Measurements from ENCODE around the gene TNS3. TPM values are rescaled to one million over a fixed set of nuclear protein-coding genes. Genes with fewer than 3 reads are reported as not detected.

TNS3 gene
- total and polyA plus RNA-seq, 7 donors, result 17.4 to 43.8 (median 28.8) TPM

DNA sequence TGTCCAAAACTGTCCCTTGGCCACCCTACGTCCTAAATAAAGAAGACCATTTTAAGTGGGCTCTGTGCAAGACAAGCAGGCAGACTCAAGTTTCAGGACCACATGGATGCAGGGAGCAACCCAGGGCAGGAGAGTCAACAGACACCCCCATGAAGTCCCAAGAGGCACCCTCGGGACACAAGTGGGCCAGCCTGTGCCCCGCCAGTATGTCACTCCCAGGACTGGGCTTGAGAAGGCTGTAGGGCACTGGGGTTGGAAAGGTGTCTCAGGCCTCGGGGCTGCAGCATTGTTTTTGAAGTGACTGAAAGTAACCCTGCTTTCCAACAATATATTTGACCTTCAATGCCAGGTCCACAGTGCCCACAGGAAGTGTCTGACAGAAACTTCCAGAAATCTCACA lies 157.4 kb downstream of the TNS3 start:
- TF ChIP-seq POLR2AphosphoS5 (IDR thresholded peaks at IDR 0.05) (no peak), POLR2A (IDR thresholded peaks at IDR 0.05) (no peak), EP300 (IDR thresholded peaks at IDR 0.05) (no peak)
- TF ChIP-seq, protein P1, sequence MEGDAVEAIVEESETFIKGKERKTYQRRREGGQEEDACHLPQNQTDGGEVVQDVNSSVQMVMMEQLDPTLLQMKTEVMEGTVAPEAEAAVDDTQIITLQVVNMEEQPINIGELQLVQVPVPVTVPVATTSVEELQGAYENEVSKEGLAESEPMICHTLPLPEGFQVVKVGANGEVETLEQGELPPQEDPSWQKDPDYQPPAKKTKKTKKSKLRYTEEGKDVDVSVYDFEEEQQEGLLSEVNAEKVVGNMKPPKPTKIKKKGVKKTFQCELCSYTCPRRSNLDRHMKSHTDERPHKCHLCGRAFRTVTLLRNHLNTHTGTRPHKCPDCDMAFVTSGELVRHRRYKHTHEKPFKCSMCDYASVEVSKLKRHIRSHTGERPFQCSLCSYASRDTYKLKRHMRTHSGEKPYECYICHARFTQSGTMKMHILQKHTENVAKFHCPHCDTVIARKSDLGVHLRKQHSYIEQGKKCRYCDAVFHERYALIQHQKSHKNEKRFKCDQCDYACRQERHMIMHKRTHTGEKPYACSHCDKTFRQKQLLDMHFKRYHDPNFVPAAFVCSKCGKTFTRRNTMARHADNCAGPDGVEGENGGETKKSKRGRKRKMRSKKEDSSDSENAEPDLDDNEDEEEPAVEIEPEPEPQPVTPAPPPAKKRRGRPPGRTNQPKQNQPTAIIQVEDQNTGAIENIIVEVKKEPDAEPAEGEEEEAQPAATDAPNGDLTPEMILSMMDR (IDR thresholded peaks at IDR 0.05), result no peak
- intact Hi-C loops (cut with DNase I), result no loop called here
- Histone ChIP-seq H3K4me3 (no peak overlapping the region), H3K9me3 (no peaks in the 10 kb centered on the region), H3K36me3 (peaks cover 0 to 39% (median 9%) of the 10 kb centered on the region in 4 donors), H3K27me3 (no peaks in the 10 kb centered on the region), H3K27ac (no peak overlapping the region), H3K4me1 (no peaks in the 10 kb centered on the region)
- peak; percentile 37 for DNase-seq
- 93 to 94% methylated on average over 4 of the region's 4 CpGs for WGBS, 2 donors

DNA sequence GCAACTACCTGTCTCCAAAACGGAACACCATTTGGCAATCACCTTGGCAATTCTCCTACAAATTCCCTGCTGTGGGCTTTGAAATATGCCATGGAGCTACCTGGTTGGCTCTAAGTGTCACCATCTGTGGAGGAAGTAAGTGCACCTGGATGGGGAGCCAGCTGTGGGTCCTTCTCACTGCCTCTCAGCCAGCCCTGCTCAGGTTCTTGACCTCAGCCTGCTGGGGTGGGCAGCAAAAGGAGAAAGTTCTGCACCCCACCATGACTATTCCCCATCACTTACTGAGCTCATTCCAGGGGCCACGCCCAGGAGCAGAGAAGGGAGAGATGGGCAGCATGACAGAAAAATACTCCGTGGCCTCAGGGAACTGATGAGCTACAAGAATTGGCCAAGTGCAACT lies 158.7 kb downstream of the TNS3 start:
- intact Hi-C loops (cut with DNase I), result no loop called here
- no peaks in the 10 kb centered on the region for H3K9me3 ChIP-seq
- no peak overlapping the region for H3K4me3 ChIP-seq
- no peaks in the 10 kb centered on the region for H3K27me3 ChIP-seq
- 85 to 92% methylated on average over 3 of the region's 3 CpGs for WGBS, 2 donors
- H3K4me1 ChIP-seq, result no peaks in the 10 kb centered on the region
- peak; percentile 19 for DNase-seq
- H3K27ac ChIP-seq, result no peak overlapping the region
- TF ChIP-seq EP300 (IDR thresholded peaks at IDR 0.05) (no peak), POLR2AphosphoS5 (IDR thresholded peaks at IDR 0.05) (no peak), POLR2A (IDR thresholded peaks at IDR 0.05) (no peak)
- TF ChIP-seq, protein P1 (IDR thresholded peaks at IDR 0.05), result no peak
- peaks cover 0 to 39% (median 9%) of the 10 kb centered on the region in 4 donors for H3K36me3 ChIP-seq

GRCh38 chr7:47422611-47423010 lies 159.3 kb downstream of the TNS3 start:
- TF ChIP-seq, protein P1 (IDR thresholded peaks at IDR 0.05), result no peak
- TF ChIP-seq EP300 (IDR thresholded peaks at IDR 0.05) (no peak), POLR2A (IDR thresholded peaks at IDR 0.05) (no peak), POLR2AphosphoS5 (IDR thresholded peaks at IDR 0.05) (no peak)
- 78 to 79% methylated on average over 3 of the region's 3 CpGs for WGBS, 2 donors
- Histone ChIP-seq H3K4me3 (no peak overlapping the region), H3K27ac (no peak overlapping the region), H3K4me1 (no peaks in the 10 kb centered on the region), H3K36me3 (peaks cover 0 to 39% (median 9%) of the 10 kb centered on the region in 4 donors), H3K9me3 (no peaks in the 10 kb centered on the region), H3K27me3 (no peaks in the 10 kb centered on the region)
- intact Hi-C loops (cut with DNase I), result no loop called here
- no peak for DNase-seq

DNA sequence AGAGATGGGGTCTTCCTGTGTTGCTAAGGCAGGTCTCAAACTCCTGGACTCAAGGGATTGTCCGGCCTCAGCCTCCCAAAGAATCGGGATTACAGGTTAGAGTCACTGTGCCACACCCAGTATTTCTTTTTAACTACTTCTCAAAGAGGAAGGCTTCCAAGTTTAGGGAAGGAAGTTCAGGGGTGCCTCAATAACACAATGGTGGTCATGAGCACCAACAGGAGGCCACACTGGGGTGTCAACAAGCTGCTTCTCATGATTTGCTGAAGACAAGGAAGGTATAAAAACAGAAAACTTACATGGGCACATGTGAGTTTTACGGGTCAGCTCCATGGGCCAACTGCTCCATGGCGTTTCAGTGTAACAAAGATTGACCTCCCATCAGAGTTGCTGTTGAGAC lies 160.5 kb downstream of the TNS3 start:
- peak; percentile 13 for DNase-seq
- Histone ChIP-seq H3K4me3 (no peak overlapping the region), H3K9me3 (no peaks in the 10 kb centered on the region), H3K27ac (no peak overlapping the region), H3K36me3 (peaks cover 0 to 39% (median 6%) of the 10 kb centered on the region in 4 donors), H3K27me3 (no peaks in the 10 kb centered on the region), H3K4me1 (no peaks in the 10 kb centered on the region)
- intact Hi-C loops (cut with DNase I), result no loop called here
- no peak for TF ChIP-seq POLR2AphosphoS5 (IDR thresholded peaks at IDR 0.05)
- TF ChIP-seq EP300 (IDR thresholded peaks at IDR 0.05), result no peak
- no peak for TF ChIP-seq POLR2A (IDR thresholded peaks at IDR 0.05)
- TF ChIP-seq, protein P1 (IDR thresholded peaks at IDR 0.05), result no peak
- 89 to 93% methylated on average over 4 of the region's 4 CpGs for WGBS, 2 donors

- Histone ChIP-seq H3K27ac (no peak overlapping the region), H3K36me3 (peaks cover 0 to 33% (median 7%) of the 10 kb centered on the region in 4 donors)
- intact Hi-C loops (cut with DNase I), result no loop called here
Observed at GRCh38 chr7:47420122-47420780, 161.7 kb downstream of the TNS3 start.

More at GRCh38 chr7:47420122-47420780, 161.7 kb downstream of the TNS3 start:
- Histone ChIP-seq H3K27me3 (no peaks in the 10 kb centered on the region), H3K4me3 (no peak overlapping the region), H3K4me1 (no peaks in the 10 kb centered on the region), H3K9me3 (no peaks in the 10 kb centered on the region)
- TF ChIP-seq POLR2AphosphoS5 (IDR thresholded peaks at IDR 0.05), result no peak
- TF ChIP-seq POLR2A (IDR thresholded peaks at IDR 0.05), result no peak
- no peak for TF ChIP-seq EP300 (IDR thresholded peaks at IDR 0.05)
- TF ChIP-seq, protein P1 (IDR thresholded peaks at IDR 0.05), result no peak
- no peak for DNase-seq
- WGBS, 2 donors, result 96 to 97% methylated on average over 11 of the region's 11 CpGs
